ENCODE data around the gene ZC3H4.
"Not testable (repeated sequence)": the region's sequence is repeated elsewhere in the genome, so short reads cannot be mapped to it uniquely, and the experiment has no call there.

ZC3H4 gene

GRCh38 chr19:47144630-47145029 is 31.1 kb upstream of the ZC3H4 start:
- DNase-seq (ENCODE audit: insufficient read length, low spot score) (no peak), FAIRE-seq (no peak)
- no peak for TF ChIP-seq CTCF (IDR thresholded peaks at IDR 0.05; ENCODE audit: insufficient read depth, missing control alignments)

DNA sequence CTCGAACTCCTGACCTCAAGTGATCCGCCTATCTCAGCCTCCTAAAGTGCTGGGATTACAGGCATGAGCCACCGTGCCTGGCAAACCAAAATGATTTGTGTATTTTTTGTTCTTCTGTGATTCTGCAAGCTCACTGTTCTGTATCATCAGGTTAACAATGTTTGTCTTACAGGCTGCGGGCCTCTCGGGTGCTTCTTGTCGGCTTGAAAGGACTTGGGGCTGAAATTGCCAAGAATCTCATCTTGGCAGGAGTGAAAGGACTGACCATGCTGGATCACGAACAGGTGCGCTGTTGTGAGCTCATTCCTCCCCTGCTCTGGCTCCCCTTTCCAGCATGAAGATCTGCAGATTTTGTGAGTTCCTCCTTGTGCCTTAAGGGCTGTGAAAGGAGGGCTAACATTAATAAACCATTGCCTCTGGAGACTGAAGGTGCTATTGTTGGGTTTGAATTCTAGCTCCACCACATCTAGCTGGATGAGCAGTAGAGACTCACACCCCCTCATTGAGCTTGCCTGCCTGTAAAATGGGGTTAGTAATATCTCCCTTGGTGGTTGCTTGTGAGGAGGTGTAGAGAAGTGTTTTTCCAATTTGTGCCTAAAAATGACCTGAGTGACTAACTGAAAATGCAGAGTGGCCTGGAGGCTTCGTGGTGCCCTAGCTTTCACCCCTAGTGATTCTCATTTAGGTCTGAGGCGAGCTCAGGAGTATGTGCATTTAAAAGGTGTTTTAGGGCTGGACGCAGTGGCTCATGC is 29.9 kb upstream of the ZC3H4 start:
- DNase-seq (ENCODE audit: insufficient read length, low spot score) (no peak), FAIRE-seq (no peak)
- no peak for TF ChIP-seq CTCF (IDR thresholded peaks at IDR 0.05; ENCODE audit: insufficient read depth, missing control alignments)

- DNase-seq (ENCODE audit: insufficient read length, low spot score): no peak
- no peak for TF ChIP-seq CTCF (IDR thresholded peaks at IDR 0.05; ENCODE audit: insufficient read depth, missing control alignments)
- FAIRE-seq: no peak
These were observed 29.2 kb upstream of the ZC3H4 start for GRCh38 chr19:47142779-47143178.

DNA sequence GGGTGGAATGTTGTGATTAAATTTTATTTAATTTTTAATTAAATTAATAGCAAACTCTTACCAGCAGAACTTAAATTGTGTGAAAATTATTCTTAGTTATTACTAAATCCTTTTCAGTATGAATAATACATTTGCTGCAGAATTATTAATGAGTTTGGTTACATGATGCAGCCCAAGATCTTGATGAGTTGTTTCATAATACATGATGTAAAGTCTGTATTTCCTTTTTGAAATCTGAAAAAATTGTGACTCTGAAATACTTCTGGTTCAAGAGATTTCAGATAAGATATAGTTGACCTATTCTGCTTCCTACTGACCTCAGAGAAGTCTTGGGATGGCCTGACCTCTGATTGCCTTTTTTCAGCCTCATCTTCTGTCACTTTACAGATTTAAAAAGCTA is 28.1 kb upstream of the ZC3H4 start:
- FAIRE-seq: no peak
- no peak for DNase-seq (ENCODE audit: insufficient read length, low spot score)
- no peak for TF ChIP-seq CTCF (IDR thresholded peaks at IDR 0.05; ENCODE audit: insufficient read depth, missing control alignments)

GRCh38 chr19:47141252-47141651 is 27.7 kb upstream of the ZC3H4 start:
- not testable (repeated sequence) for FAIRE-seq; DNase-seq (ENCODE audit: insufficient read length, low spot score)

DNA sequence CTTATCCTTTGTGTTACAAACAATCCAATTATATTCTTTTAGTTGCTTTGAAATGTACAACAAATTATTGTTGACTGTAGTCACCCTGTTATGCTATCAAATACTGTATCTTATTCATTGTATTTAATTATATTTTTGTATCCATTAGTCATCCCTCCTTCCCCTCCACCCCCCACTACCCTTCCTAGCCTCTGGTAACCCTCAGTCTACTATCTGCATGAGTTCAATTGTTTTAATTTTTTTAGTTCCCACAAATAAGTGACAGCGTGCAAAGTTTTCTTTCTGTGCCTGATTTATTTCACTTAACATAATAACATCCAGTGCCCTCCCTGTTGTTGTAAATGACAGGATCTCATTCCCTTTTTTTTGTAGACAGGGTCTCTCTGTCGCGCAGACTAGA is 21.6 kb upstream of the ZC3H4 start:
- FAIRE-seq (no peak), DNase-seq (ENCODE audit: insufficient read length, low spot score) (no peak)
- no peak for TF ChIP-seq CTCF (IDR thresholded peaks at IDR 0.05; ENCODE audit: insufficient read depth, missing control alignments)

DNA sequence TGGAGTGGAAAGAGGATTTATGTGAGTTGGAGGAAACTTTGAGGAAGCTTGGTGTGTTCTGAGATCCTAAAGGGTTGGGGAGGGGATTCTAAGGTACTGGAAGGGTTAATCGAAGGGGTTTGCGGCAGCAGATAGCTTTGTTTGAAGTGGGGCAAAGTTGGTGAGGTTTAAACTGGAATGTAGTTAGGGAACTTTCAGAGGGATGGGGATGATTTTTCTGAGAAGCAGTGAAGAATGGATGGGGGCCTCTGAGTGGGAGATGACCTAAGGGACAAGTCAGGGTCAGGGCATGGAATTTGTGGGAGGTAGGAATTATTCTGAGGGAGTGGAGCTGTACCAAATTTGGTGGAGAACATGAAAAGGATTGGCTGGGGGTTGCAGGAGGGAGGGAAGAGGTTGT is 21.0 kb upstream of the ZC3H4 start:
- TF ChIP-seq CTCF (IDR thresholded peaks at IDR 0.05; ENCODE audit: insufficient read depth, missing control alignments): no peak
- FAIRE-seq: no peak
- no peak for DNase-seq (ENCODE audit: insufficient read length, low spot score)
